ENCODE data around the gene HDAC7. TPM values are rescaled to one million over a fixed set of nuclear protein-coding genes. Genes with fewer than 3 reads are reported as not detected.

Gene HDAC7
- polyA plus RNA-seq, 1 experiment = 67.0 TPM

- no peak for DNase-seq (ENCODE audit: low read depth)
- POLR2A ChIA-PET = no interaction called here
- CTCF ChIA-PET = interaction anchor here (1.3 to 19.2 kb wide), 7 partner anchors 20 to 174 kb away, joined by 3 to 454 read pairs (median 82); partner anchors contain the start of genes ENDOU and RAPGEF3
- Histone ChIP-seq H3K4me3 (ENCODE audit: low read depth, low read length) (no peak overlapping the region), H3K27me3 (ENCODE audit: control insufficient read depth, insufficient read depth, low read length) (no peaks in the 10 kb centered on the region; the same call in 1 of the 2 replicates), H3K36me3 (ENCODE audit: control insufficient read depth, insufficient read depth, low read length) (no peaks in the 10 kb centered on the region)
- TF ChIP-seq CTCF (IDR thresholded peaks at IDR 0.05; ENCODE audit: insufficient read depth, low read depth, low read length) = no peak
These were observed 44.4 kb downstream of the HDAC7 start for GRCh38 chr12:47775100-47775911.

- POLR2A ChIA-PET = no interaction called here
- no peaks in the 10 kb centered on the region for H3K36me3 ChIP-seq (ENCODE audit: control insufficient read depth, insufficient read depth, low read length)
- TF ChIP-seq CTCF (IDR thresholded peaks at IDR 0.05; ENCODE audit: insufficient read depth, low read depth, low read length) = no peak
- no peaks in the 10 kb centered on the region; the same call in 1 of the 2 replicates for H3K27me3 ChIP-seq (ENCODE audit: control insufficient read depth, insufficient read depth, low read length)
- CTCF ChIA-PET = interaction anchor here (1.3 to 19.2 kb wide), 6 partner anchors 19 to 63 kb away, joined by 3 to 454 read pairs (median 122); partner anchors contain the start of genes ENDOU and RAPGEF3
- DNase-seq (ENCODE audit: low read depth) = no peak
- no peak overlapping the region for H3K4me3 ChIP-seq (ENCODE audit: low read depth, low read length)
These were observed 45.0 kb downstream of the HDAC7 start for GRCh38 chr12:47774663-47775062.

- DNase-seq (ENCODE audit: low read depth) = no peak
- Histone ChIP-seq H3K36me3 (ENCODE audit: control insufficient read depth, insufficient read depth, low read length) (no peaks in the 10 kb centered on the region), H3K27me3 (ENCODE audit: control insufficient read depth, insufficient read depth, low read length) (no peaks in the 10 kb centered on the region; the same call in 1 of the 2 replicates), H3K4me3 (ENCODE audit: low read depth, low read length) (peak overlapping the region; percentile 63)
- 0 out of 2 replicates have a peak, but pooled peaks have one; percentile 0 for TF ChIP-seq CTCF (IDR thresholded peaks at IDR 0.05; ENCODE audit: insufficient read depth, low read depth, low read length)
- ChIA-PET POLR2A (no interaction called here), CTCF (interaction anchor here (1.4 to 19.2 kb wide), 6 partner anchors 18 to 63 kb away, joined by 3 to 454 read pairs (median 122); partner anchors contain the start of genes ENDOU and RAPGEF3)
These were observed 45.7 kb downstream of the HDAC7 start for GRCh38 chr12:47773858-47774580.

- DNase-seq (ENCODE audit: low read depth) = no peak
- Histone ChIP-seq H3K36me3 (ENCODE audit: control insufficient read depth, insufficient read depth, low read length) (no peaks in the 10 kb centered on the region), H3K27me3 (ENCODE audit: control insufficient read depth, insufficient read depth, low read length) (no peaks in the 10 kb centered on the region; the same call in 1 of the 2 replicates), H3K4me3 (ENCODE audit: low read depth, low read length) (peak within 1 kb of the TSS; percentile 63)
- POLR2A ChIA-PET = no interaction called here
- TF ChIP-seq CTCF (IDR thresholded peaks at IDR 0.05; ENCODE audit: insufficient read depth, low read depth, low read length) = peak; percentile 37
- CTCF ChIA-PET = interaction anchor here (0.9 to 19.2 kb wide), 13 partner anchors 13 to 174 kb away, joined by 3 to 454 read pairs (median 5); partner anchors contain the start of genes ENDOU, RAPGEF3 and RPAP3
These were observed 46.4 kb downstream of the HDAC7 start, which contains the start of gene SLC48A1 for GRCh38 chr12:47773062-47773857. TSS of gene SLC48A1 (plus strand) at chr12:47773238. CDS start at chr12:47773305, 67 bp downstream.
